IMR-90 (cell line): Measurements from ENCODE around the gene TRIM41. TPM values are rescaled to one million over a fixed set of nuclear protein-coding genes. Genes with fewer than 3 reads are reported as not detected.

ENCODE experiments used
- ATAC-seq: fragments of 200-7000 bp; cut with Tn5 transposase; 2 replicates; pipeline ENCODE4 v1.9.1; 2020; ENCODE audit warnings: low read depth, mild to moderate bottlenecking, moderate library complexity
- BruUV-seq: library from RNA; stranded (reverse); fragments of 400-500 nt; replicated peaks from 2 replicates; lab custom pipeline; 2021; lab: Mats Ljungman, UMichigan
- CTCF ChIA-PET: fragments of 300-600 bp; formaldehyde crosslinking; extraction: SDS; loops from one replicate; lab custom pipeline; 2021; ENCODE audit warnings: antibody characterized with exemption; lab: Yijun Ruan, JAX
- POLR2A ChIA-PET: fragments of 300-600 bp; sonication (Branson Sonifier 250); formaldehyde crosslinking; loops from one replicate; lab custom pipeline; 2022; ENCODE audit warnings: antibody characterized with exemption; ENCODE audit not compliant: unreplicated experiment; lab: Charles Lee
- DNase-seq: peaks from one replicate; pipeline ENCODE4 v3.0.0; 2013
- H2AFZ ChIP-seq: replicated peaks from 2 replicates; pipeline ENCODE3; 2013; ENCODE audit warnings: low read length, mild to moderate bottlenecking; ENCODE audit not compliant: poor library complexity
- H2AK5ac ChIP-seq: 2 replicates; pipeline ENCODE4 v1.6.1; 2013; ENCODE audit warnings: low read depth, low read length, inconsistent platforms
- H2AK9ac ChIP-seq: replicated peaks from 2 replicates; pipeline ENCODE3; 2013; ENCODE audit warnings: mild to moderate bottlenecking, low read depth, low read length, moderate library complexity; ENCODE audit not compliant: poor library complexity
- H2BK120ac ChIP-seq: 2 replicates; pipeline ENCODE4 v1.6.1; 2013; ENCODE audit warnings: low read depth, low read length, inconsistent platforms
- H2BK15ac ChIP-seq: 3 replicates; pipeline ENCODE4 v1.6.1; 2013; ENCODE audit warnings: low read depth, low read length, inconsistent platforms
- H2BK20ac ChIP-seq: 2 replicates; pipeline ENCODE4 v1.6.1; 2013; ENCODE audit warnings: low read depth, mild to moderate bottlenecking, inconsistent platforms, low read length, moderate library complexity
- H2BK5ac ChIP-seq: 2 replicates; pipeline ENCODE4 v1.6.1; 2013; ENCODE audit warnings: mild to moderate bottlenecking, low read depth, low read length, inconsistent platforms; ENCODE audit not compliant: poor library complexity, severe bottlenecking
- H3K14ac ChIP-seq: replicated peaks from 2 replicates; pipeline ENCODE4 v1.6.1; 2013; ENCODE audit warnings: low read depth, low read length, inconsistent platforms
- H3K18ac ChIP-seq: 2 replicates; pipeline ENCODE4 v1.6.1; 2013; ENCODE audit warnings: low read depth, low read length, control low read depth
- H3K23ac ChIP-seq: 2 replicates; pipeline ENCODE4 v1.6.1; 2013; ENCODE audit warnings: low read depth, low read length, inconsistent platforms
- H3K27ac ChIP-seq: 2 replicates; pipeline ENCODE4 v1.5.1; 2013; ENCODE audit warnings: mild to moderate bottlenecking, control low read depth, low read length; ENCODE audit not compliant: insufficient read depth
- H3K27me3 ChIP-seq: 2 replicates; pipeline ENCODE4 v1.6.1; 2013; ENCODE audit warnings: low read length; ENCODE audit not compliant: control insufficient read depth, insufficient read depth
- H3K36me3 ChIP-seq: 2 replicates; pipeline ENCODE4 v1.6.1; 2013; ENCODE audit warnings: low read length, mixed read lengths; ENCODE audit not compliant: control insufficient read depth, insufficient read depth
- H3K4ac ChIP-seq: 2 replicates; pipeline ENCODE4 v1.6.1; 2013; ENCODE audit warnings: low read depth, low read length, inconsistent platforms
- H3K4me1 ChIP-seq: 2 replicates; pipeline ENCODE4 v1.6.1; 2013; ENCODE audit warnings: low read length, mixed read lengths; ENCODE audit not compliant: control insufficient read depth, insufficient read depth
- H3K4me2 ChIP-seq: 2 replicates; pipeline ENCODE4 v1.6.1; 2013; ENCODE audit warnings: low read depth, mild to moderate bottlenecking, control low read depth, low read length, moderate library complexity
- H3K4me3 ChIP-seq: 2 replicates; pipeline ENCODE4 v1.5.1; 2013; ENCODE audit warnings: low read depth, mild to moderate bottlenecking, control low read depth, low read length, moderate library complexity; ENCODE audit not compliant: insufficient read depth
- H3K56ac ChIP-seq: 2 replicates; pipeline ENCODE4 v1.6.1; 2013; ENCODE audit warnings: low read length, inconsistent platforms; ENCODE audit not compliant: insufficient read depth; ENCODE audit errors: extremely low read depth
- H3K79me1 ChIP-seq, 2 experiments: 2 replicates each; pipeline ENCODE4 v1.6.1; 2013; ENCODE audit warnings: low read length in 2 of 2, inconsistent platforms in 1 of 2, low read depth in 1 of 2
- H3K9ac ChIP-seq: 2 replicates; pipeline ENCODE4 v1.6.1; 2013; ENCODE audit warnings: low read depth, low read length, control low read depth
- H3K9me1 ChIP-seq: 2 replicates; pipeline ENCODE4 v1.6.1; 2013; ENCODE audit warnings: low read length, inconsistent platforms; ENCODE audit not compliant: insufficient read depth
- H3K9me3 ChIP-seq: 2 replicates; pipeline ENCODE4 v1.6.1; 2013; ENCODE audit warnings: low read length; ENCODE audit not compliant: control insufficient read depth, insufficient read depth
- H4K20me1 ChIP-seq: 2 replicates; pipeline ENCODE4 v1.6.1; 2013; ENCODE audit warnings: low read length, inconsistent platforms; ENCODE audit not compliant: insufficient read depth
- H4K5ac ChIP-seq: 2 replicates; pipeline ENCODE4 v1.6.1; 2013; ENCODE audit warnings: mild to moderate bottlenecking, low read depth, low read length, control low read depth
- H4K8ac ChIP-seq, 2 experiments: 2 replicates each; pipeline ENCODE4 v1.6.1; 2013; ENCODE audit warnings: low read depth in 2 of 2, low read length in 2 of 2, control low read depth in 1 of 2, inconsistent platforms in 1 of 2
- H4K91ac ChIP-seq: 2 replicates; pipeline ENCODE4 v1.6.1; 2013; ENCODE audit warnings: low read depth, low read length, inconsistent platforms; ENCODE audit not compliant: insufficient read depth
- BHLHE40 ChIP-seq: fragments of 150-350 bp; IDR thresholded peaks from 2 replicates; pipeline ENCODE4 v1.6.1; 2016; ENCODE audit warnings: mild to moderate bottlenecking, low read depth, low read length
- CEBPB ChIP-seq: IDR thresholded peaks from 2 replicates; pipeline ENCODE4 v1.6.1; 2012; ENCODE audit warnings: low read depth, low read length, improper control_type of control experiment
- FOS ChIP-seq: fragments of 150-350 bp; IDR thresholded peaks from 2 replicates; pipeline ENCODE4 v1.6.1; 2016; ENCODE audit warnings: low read depth, low read length
- MAFK ChIP-seq: IDR thresholded peaks from 2 replicates; pipeline ENCODE4 v1.6.1; 2012; ENCODE audit warnings: low read depth, low read length, improper control_type of control experiment
- MAZ ChIP-seq: IDR thresholded peaks from 2 replicates; pipeline ENCODE4 v1.6.1; 2012; ENCODE audit warnings: low read depth, mild to moderate bottlenecking, low read length, improper control_type of control experiment, moderate library complexity, borderline replicate concordance
- MXI1 ChIP-seq: IDR thresholded peaks from 2 replicates; pipeline ENCODE4 v1.6.1; 2012; ENCODE audit warnings: low read depth, mild to moderate bottlenecking, low read length, moderate library complexity, borderline replicate concordance
- WGBS, 2 experiments: methylation state at CpG; one replicate each; pipeline versions ENCODE4 v1.1.5 to v1.1.7; 2013; ENCODE audit warnings: missing lambda C conversion rate in 2 of 2; ENCODE audit not compliant: insufficient read length in 1 of 2; ENCODE audit errors: extremely low coverage in 2 of 2; 5-methylcytosine and 5-hydroxymethylcytosine counted together
- dilution Hi-C: fragments of 300-500 bp; cut with HindIII; formaldehyde crosslinking; loops from one replicate; pipeline ENCODE4 v1.14.3; 2018; ENCODE audit warnings: low sequenced_read_pairs; ENCODE audit not compliant: unreplicated experiment
- in situ Hi-C: fragments of 300-500 bp; cut with MboI; formaldehyde crosslinking; loops from 3 replicates; pipeline ENCODE4 v1.14.3; 2019; ENCODE audit warnings: low sequenced_read_pairs, inconsistent platforms, mixed read lengths
- intact Hi-C: fragments of 100-400 bp; cut with micrococcal nuclease; formaldehyde crosslinking; loops from 2 replicates; pipeline ENCODE4 v1.10.0; 2022
- polyA plus RNA-seq, 3 experiments: library from polyadenylated mRNA; depleted of rRNA; stranded (reverse); fragments of >200 nt; gene quantifications; 2 replicates each; pipeline ENCODE4 v1.2.3, GENCODE V29; 2012; ENCODE audit warnings: low replicate concordance in 1 of 3
- total RNA-seq: library from RNA; depleted of rRNA; stranded (reverse); fragments of >200 nt; gene quantifications from 2 replicates; pipeline ENCODE4 v1.2.3, GENCODE V29; 2012
- TF ChIP-seq, protein P1 (sequence below): fragments of 150-350 bp; IDR thresholded peaks from 2 replicates; pipeline ENCODE4 v1.6.1; 2016; ENCODE audit warnings: low read depth, mild to moderate bottlenecking, low read length, moderate library complexity, borderline replicate concordance
- TF ChIP-seq, protein P2 (sequence below): conservative IDR thresholded peaks from 2 replicates; pipeline ENCODE4 v1.5.1; 2012; ENCODE audit warnings: mild to moderate bottlenecking, low read depth, low read length, improper control_type of control experiment
- TF ChIP-seq, protein P3 (sequence below): fragments of 150-350 bp; IDR thresholded peaks from 2 replicates; pipeline ENCODE4 v1.6.1; 2017; ENCODE audit warnings: mild to moderate bottlenecking, antibody characterized with exemption, low read length, low read depth

TRIM41 gene
- total and polyA plus RNA-seq, 2 of the 4 experiments (the other 2 are of a cell fraction) = 5.9 to 15.7 TPM

DNA sequence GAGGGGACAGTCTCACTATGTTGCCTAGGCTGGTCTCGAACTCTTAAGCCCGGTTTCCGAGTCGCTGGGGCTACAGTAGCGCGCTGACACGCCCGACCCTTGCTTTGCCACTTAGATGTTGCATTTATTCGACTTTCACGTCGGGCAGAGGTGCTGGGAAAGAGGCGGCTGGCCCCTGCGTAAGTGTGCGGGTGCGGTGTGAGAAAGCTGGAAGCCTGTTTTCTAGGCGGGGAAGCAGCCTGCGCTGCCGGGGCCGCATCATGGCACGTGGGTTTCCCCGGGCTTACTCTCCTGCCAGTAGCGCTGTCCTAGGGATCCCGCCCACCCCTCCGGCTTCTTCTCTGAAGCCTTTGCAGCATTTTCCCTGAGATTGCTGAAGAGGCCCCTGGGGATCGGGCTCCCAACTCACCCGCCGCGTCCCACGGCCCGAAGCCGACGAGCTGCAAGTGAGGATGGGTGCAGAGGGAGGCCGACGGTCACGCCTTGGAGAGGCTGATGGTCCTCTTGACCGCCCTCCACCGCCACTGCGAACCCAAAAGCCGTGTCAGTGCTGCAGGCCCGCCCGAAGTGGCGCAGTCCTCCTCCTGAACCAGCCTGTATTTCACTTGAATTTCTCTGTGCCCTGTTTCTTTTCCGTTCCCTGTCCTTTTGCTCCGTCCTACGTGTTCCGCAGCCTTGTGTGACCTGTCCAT is 5.8 kb upstream of the TRIM41 start:
- no peak overlapping the region for H4K8ac ChIP-seq
- H2BK5ac ChIP-seq = no peak overlapping the region
- H4K20me1 ChIP-seq = peaks cover 15% of the 10 kb centered on the region
- no peak overlapping the region for H3K9ac ChIP-seq
- no peak overlapping the region for H2BK120ac ChIP-seq
- 5% methylated on average over 12 of the region's 46 CpGs; no CpG with 5 or more reads in 1 of the 2 experiments for WGBS, 2 experiments
- in situ Hi-C loops = no loop called here
- H2AFZ ChIP-seq = peak overlapping the region; percentile 87
- CTCF ChIA-PET = no interaction called here
- DNase-seq (peak; percentile 55), ATAC-seq (peak; percentile 6)
- no peak overlapping the region for H3K56ac ChIP-seq
- no peak overlapping the region for H4K91ac ChIP-seq
- BruUV-seq = no TSS peak
- peak overlapping the region; percentile 62 for H2AK9ac ChIP-seq
- no peak overlapping the region for H3K4ac ChIP-seq
- no peak overlapping the region for H3K27ac ChIP-seq
- dilution Hi-C loops = no loop called here
- no peak overlapping the region for H2BK15ac ChIP-seq
- no peak overlapping the region for H4K5ac ChIP-seq
- H3K4me1 ChIP-seq = 0 out of 2 replicates have a peak, but pooled peaks cover 2% of the 10 kb centered on the region
- H3K79me1 ChIP-seq = no peaks in the 10 kb centered on the region
- no peak overlapping the region for H3K18ac ChIP-seq
- H3K4me3 ChIP-seq = peak overlapping the region; percentile 55
- H3K27me3 ChIP-seq = no peaks in the 10 kb centered on the region; the same call in 1 of the 2 replicates
- H2AK5ac ChIP-seq = no peak overlapping the region
- intact Hi-C loops = no loop called here
- TF ChIP-seq, protein P1, sequence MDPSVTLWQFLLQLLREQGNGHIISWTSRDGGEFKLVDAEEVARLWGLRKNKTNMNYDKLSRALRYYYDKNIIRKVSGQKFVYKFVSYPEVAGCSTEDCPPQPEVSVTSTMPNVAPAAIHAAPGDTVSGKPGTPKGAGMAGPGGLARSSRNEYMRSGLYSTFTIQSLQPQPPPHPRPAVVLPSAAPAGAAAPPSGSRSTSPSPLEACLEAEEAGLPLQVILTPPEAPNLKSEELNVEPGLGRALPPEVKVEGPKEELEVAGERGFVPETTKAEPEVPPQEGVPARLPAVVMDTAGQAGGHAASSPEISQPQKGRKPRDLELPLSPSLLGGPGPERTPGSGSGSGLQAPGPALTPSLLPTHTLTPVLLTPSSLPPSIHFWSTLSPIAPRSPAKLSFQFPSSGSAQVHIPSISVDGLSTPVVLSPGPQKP = no peak
- TF ChIP-seq FOS (no peak), MAZ (no peak), MAFK (no peak), CEBPB (no peak), BHLHE40 (peak; percentile 33; the same call in 1 of the 2 replicates), MXI1 (peak; percentile 69; the same call in 1 of the 2 replicates)
- TF ChIP-seq, protein P2, sequence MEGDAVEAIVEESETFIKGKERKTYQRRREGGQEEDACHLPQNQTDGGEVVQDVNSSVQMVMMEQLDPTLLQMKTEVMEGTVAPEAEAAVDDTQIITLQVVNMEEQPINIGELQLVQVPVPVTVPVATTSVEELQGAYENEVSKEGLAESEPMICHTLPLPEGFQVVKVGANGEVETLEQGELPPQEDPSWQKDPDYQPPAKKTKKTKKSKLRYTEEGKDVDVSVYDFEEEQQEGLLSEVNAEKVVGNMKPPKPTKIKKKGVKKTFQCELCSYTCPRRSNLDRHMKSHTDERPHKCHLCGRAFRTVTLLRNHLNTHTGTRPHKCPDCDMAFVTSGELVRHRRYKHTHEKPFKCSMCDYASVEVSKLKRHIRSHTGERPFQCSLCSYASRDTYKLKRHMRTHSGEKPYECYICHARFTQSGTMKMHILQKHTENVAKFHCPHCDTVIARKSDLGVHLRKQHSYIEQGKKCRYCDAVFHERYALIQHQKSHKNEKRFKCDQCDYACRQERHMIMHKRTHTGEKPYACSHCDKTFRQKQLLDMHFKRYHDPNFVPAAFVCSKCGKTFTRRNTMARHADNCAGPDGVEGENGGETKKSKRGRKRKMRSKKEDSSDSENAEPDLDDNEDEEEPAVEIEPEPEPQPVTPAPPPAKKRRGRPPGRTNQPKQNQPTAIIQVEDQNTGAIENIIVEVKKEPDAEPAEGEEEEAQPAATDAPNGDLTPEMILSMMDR = no peak
- TF ChIP-seq, protein P3, sequence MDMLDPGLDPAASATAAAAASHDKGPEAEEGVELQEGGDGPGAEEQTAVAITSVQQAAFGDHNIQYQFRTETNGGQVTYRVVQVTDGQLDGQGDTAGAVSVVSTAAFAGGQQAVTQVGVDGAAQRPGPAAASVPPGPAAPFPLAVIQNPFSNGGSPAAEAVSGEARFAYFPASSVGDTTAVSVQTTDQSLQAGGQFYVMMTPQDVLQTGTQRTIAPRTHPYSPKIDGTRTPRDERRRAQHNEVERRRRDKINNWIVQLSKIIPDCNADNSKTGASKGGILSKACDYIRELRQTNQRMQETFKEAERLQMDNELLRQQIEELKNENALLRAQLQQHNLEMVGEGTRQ = peak; percentile 51; the same call in 1 of the 2 replicates
- H3K4me2 ChIP-seq = peak overlapping the region; percentile 93
- no peak overlapping the region for H2BK20ac ChIP-seq
- H3K23ac ChIP-seq = peak overlapping the region; percentile 14; the same call in 1 of the 2 replicates
- POLR2A ChIA-PET = no interaction called here
- no peaks in the 10 kb centered on the region for H3K9me3 ChIP-seq
- no peaks in the 10 kb centered on the region for H3K36me3 ChIP-seq
- H3K9me1 ChIP-seq = peaks cover 8% of the 10 kb centered on the region; the same call in 1 of the 2 replicates
- H3K14ac ChIP-seq = no peak overlapping the region
